HepG2 (cell line): ENCODE results near the gene FIS1. TPM values are rescaled to one million over a fixed set of nuclear protein-coding genes. Genes with fewer than 3 reads are reported as not detected.

Experiments
- CREB1 ChIP-seq, 2 experiments: fragments of 450-650 bp in 1 of 2; IDR thresholded peaks; 2 replicates each; pipeline ENCODE4 v1.6.1; 2016 to 2017; ENCODE audit warnings: control low read depth in 1 of 2, mild to moderate bottlenecking in 1 of 2, missing compliant biosample characterization in 1 of 2, missing genetic modification characterization in 1 of 2
- ELF4 ChIP-seq: sonication (generic); formaldehyde crosslinking; IDR thresholded peaks from 2 replicates; pipeline ENCODE4 v1.5.0; 2020; ENCODE audit warnings: missing genetic modification reagents, mild to moderate bottlenecking, moderate library complexity, borderline replicate concordance
- FIP1L1 ChIP-seq: fragments of 200-400 bp; formaldehyde crosslinking; IDR thresholded peaks from 2 replicates; pipeline ENCODE4 v1.6.1; 2018; ENCODE audit warnings: low read depth, mild to moderate bottlenecking, low read length, moderate library complexity, borderline replicate concordance; ENCODE audit not compliant: insufficient read depth
- MIER3 ChIP-seq: IDR thresholded peaks from 2 replicates; pipeline ENCODE4 v1.6.1; 2016; ENCODE audit warnings: missing compliant biosample characterization, borderline replicate concordance
- MXI1 ChIP-seq: IDR thresholded peaks from 3 replicates; pipeline ENCODE4 v1.6.1; 2012; ENCODE audit warnings: low read depth, low read length, inconsistent platforms, borderline replicate concordance
- PHB2 ChIP-seq: fragments of 450-650 bp; IDR thresholded peaks from 2 replicates; pipeline ENCODE4 v1.6.1; 2018; ENCODE audit not compliant: partially characterized antibody
- PRMT3 ChIP-seq: sonication (generic); formaldehyde crosslinking; IDR thresholded peaks from 2 replicates; pipeline ENCODE4 v1.8.1; 2022; ENCODE audit warnings: low read depth, mild to moderate bottlenecking, moderate library complexity, missing genetic modification reagents, borderline replicate concordance
- RAD21 ChIP-seq: fragments of 450-650 bp; formaldehyde crosslinking; IDR thresholded peaks from 2 replicates; pipeline ENCODE4 v1.5.0; 2020; ENCODE audit warnings: mild to moderate bottlenecking
- SOX5 ChIP-seq: IDR thresholded peaks from 2 replicates; pipeline ENCODE4 v1.6.1; 2016; ENCODE audit warnings: borderline replicate concordance
- SRY ChIP-seq: sonication (generic); formaldehyde crosslinking; IDR thresholded peaks from 2 replicates; pipeline ENCODE4 v1.8.0; 2022; ENCODE audit warnings: mild to moderate bottlenecking, missing genetic modification reagents
- ZFP36L2 ChIP-seq: sonication (generic); formaldehyde crosslinking; IDR thresholded peaks from 2 replicates; pipeline ENCODE4 v1.4.0; 2020; ENCODE audit warnings: missing genetic modification reagents
- ZNF235 ChIP-seq: sonication (generic); formaldehyde crosslinking; IDR thresholded peaks from 2 replicates; pipeline ENCODE4 v1.8.1; 2023; ENCODE audit warnings: mild to moderate bottlenecking, missing genetic modification reagents, borderline replicate concordance
- ZNF260 ChIP-seq: sonication (generic); formaldehyde crosslinking; IDR thresholded peaks from 2 replicates; pipeline ENCODE4 v1.4.0; 2020; ENCODE audit warnings: missing genetic modification reagents, low read depth, mild to moderate bottlenecking, borderline replicate concordance
- ZNF33B ChIP-seq: sonication (generic); formaldehyde crosslinking; IDR thresholded peaks from 2 replicates; pipeline ENCODE4 v1.5.1; 2020; ENCODE audit warnings: mild to moderate bottlenecking, missing genetic modification reagents
- ZNF562 ChIP-seq: sonication (generic); formaldehyde crosslinking; IDR thresholded peaks from 2 replicates; pipeline ENCODE4 v1.8.0; 2022; ENCODE audit warnings: missing genetic modification reagents, borderline replicate concordance
- ZNF589 ChIP-seq: sonication (generic); formaldehyde crosslinking; conservative IDR thresholded peaks from 2 replicates; pipeline ENCODE4 v1.8.0; 2022; ENCODE audit warnings: mild to moderate bottlenecking, moderate library complexity, missing genetic modification reagents
- ZNF605 ChIP-seq: sonication (generic); formaldehyde crosslinking; IDR thresholded peaks from 2 replicates; pipeline ENCODE4 v1.8.0; 2022; ENCODE audit warnings: mild to moderate bottlenecking, missing genetic modification reagents
- ZNF7 ChIP-seq: IDR thresholded peaks from 2 replicates; pipeline ENCODE4 v1.6.1; 2016; ENCODE audit warnings: missing biosample characterization, missing genetic modification reagents
- polyA plus RNA-seq, 8 experiments: library from polyadenylated mRNA; depleted of rRNA in 3 of 8; stranded (reverse) in 7 of 8; unstranded in 1 of 8; fragments of >200 nt; fragmentation: Illumina TruSeq in 4 of 8; extraction: Trizol in 4 of 8; gene quantifications; 2 replicates each; pipeline versions ENCODE4 v1.2.1 to v1.2.3, GENCODE V29; 2011 to 2016; ENCODE audit warnings: low read depth in 4 of 8, missing spikeins in 1 of 8, mixed read lengths in 1 of 8; ENCODE audit not compliant: insufficient read depth in 1 of 8
- total RNA-seq, 5 experiments: library from RNA; depleted of rRNA; stranded (reverse); fragments of >200 nt; fragmentation: Illumina TruSeq; extraction: Trizol; gene quantifications; 2 replicates each; pipeline ENCODE4 v1.2.3, GENCODE V29; 2016; ENCODE audit warnings: low read depth in 1 of 5
- TF ChIP-seq, protein P1 (sequence below): sonication (generic); formaldehyde crosslinking; IDR thresholded peaks from 2 replicates; pipeline ENCODE4 v1.5.0; 2020; ENCODE audit warnings: missing genetic modification reagents
- TF ChIP-seq, protein P2 (sequence below): sonication (generic); formaldehyde crosslinking; IDR thresholded peaks from 2 replicates; pipeline ENCODE4 v1.4.0; 2020; ENCODE audit warnings: mild to moderate bottlenecking, low read depth, missing genetic modification reagents
- TF ChIP-seq, protein P3 (sequence below): sonication (generic); formaldehyde crosslinking; IDR thresholded peaks from 2 replicates; pipeline ENCODE4 v1.5.1; 2020; ENCODE audit warnings: missing genetic modification reagents, mild to moderate bottlenecking, borderline replicate concordance
- TF ChIP-seq, protein P4 (sequence below): sonication (generic); formaldehyde crosslinking; IDR thresholded peaks from 2 replicates; pipeline ENCODE4 v1.8.0; 2022; ENCODE audit warnings: missing genetic modification reagents, low read depth, mild to moderate bottlenecking, borderline replicate concordance
- TF ChIP-seq, protein P5 (sequence below): sonication (generic); formaldehyde crosslinking; IDR thresholded peaks from 2 replicates; pipeline ENCODE4 v1.5.0; 2020; ENCODE audit warnings: missing genetic modification reagents

Gene FIS1
- total and polyA plus RNA-seq, 2 of the 13 experiments (the other 11 are each of a cell fraction or from before 2014, with no cell fraction given), result 97.5 to 101 TPM

DNA sequence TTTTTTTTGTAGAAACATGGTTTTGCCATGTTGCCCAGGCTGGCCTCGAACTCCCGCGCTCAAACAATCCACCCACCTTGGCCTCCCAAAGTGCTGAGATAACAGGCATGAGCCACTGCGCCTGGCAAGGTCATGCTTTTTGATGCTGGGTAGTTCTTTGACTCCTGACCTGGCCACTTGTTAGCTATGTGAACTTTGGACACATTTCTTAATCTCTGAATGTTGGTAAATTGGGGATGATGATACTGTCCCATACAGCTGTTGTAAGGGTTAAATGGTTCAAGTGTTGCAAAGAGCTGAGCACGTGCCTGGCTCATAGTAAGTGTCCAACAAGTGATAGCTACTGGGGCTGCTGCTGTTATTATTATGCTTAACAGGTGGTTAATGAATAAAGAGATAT is 24.6 kb downstream of the FIS1 start (continued):
- TF ChIP-seq, protein P1, sequence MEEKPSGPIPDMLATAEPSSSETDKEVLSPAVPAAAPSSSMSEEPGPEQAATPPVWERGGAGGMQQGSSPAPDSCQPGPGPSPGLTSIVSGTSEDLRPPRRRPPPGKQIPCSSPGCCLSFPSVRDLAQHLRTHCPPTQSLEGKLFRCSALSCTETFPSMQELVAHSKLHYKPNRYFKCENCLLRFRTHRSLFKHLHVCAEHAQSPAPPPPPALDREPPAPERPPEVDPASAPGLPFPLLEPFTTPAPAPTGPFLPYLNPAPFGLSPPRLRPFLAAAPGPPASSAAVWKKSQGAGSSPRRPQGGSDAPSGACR, result no peak
- TF ChIP-seq ZNF33B (CRISPR knock-in tag) (no peak), PHB2 (no peak), ZNF562 (CRISPR knock-in tag) (no peak), PRMT3 (CRISPR knock-in tag) (no peak), ELF4 (CRISPR knock-in tag) (no peak), ZNF7 (CRISPR knock-in tag) (no peak), MXI1 (no peak; the same call in 2 of the 3 replicates), SOX5 (CRISPR knock-in tag) (0 out of 2 replicates have a peak, but pooled peaks have one; percentile 11), MIER3 (peak; percentile 37; the same call in 1 of the 2 replicates), ZNF235 (CRISPR knock-in tag) (no peak), ZFP36L2 (CRISPR knock-in tag) (no peak), ZNF605 (CRISPR knock-in tag) (no peak), CREB1 (IDR thresholded peaks at IDR 0.05) (no peak), CREB1 (CRISPR knock-in tag; IDR thresholded peaks at IDR 0.05) (no peak), ZNF260 (CRISPR knock-in tag) (no peak), FIP1L1 (no peak), RAD21 (no peak), SRY (CRISPR knock-in tag) (no peak), ZNF589 (no peak)
- TF ChIP-seq, protein P2, sequence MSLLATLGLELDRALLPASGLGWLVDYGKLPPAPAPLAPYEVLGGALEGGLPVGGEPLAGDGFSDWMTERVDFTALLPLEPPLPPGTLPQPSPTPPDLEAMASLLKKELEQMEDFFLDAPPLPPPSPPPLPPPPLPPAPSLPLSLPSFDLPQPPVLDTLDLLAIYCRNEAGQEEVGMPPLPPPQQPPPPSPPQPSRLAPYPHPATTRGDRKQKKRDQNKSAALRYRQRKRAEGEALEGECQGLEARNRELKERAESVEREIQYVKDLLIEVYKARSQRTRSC (CRISPR knock-in tag), result no peak
- TF ChIP-seq, protein P3, sequence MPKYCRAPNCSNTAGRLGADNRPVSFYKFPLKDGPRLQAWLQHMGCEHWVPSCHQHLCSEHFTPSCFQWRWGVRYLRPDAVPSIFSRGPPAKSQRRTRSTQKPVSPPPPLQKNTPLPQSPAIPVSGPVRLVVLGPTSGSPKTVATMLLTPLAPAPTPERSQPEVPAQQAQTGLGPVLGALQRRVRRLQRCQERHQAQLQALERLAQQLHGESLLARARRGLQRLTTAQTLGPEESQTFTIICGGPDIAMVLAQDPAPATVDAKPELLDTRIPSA (CRISPR knock-in tag), result no peak
- TF ChIP-seq, protein P4, sequence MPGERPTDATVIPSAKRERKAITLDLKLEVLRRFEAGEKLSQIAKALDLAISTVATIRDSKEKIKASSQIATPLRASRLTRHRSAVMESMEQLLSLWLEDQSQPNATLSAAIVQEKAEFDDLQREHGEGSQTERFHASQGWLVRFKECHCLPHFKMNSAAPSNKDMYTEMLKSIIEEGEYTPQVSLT (CRISPR knock-in tag), result no peak
- TF ChIP-seq, protein P5, sequence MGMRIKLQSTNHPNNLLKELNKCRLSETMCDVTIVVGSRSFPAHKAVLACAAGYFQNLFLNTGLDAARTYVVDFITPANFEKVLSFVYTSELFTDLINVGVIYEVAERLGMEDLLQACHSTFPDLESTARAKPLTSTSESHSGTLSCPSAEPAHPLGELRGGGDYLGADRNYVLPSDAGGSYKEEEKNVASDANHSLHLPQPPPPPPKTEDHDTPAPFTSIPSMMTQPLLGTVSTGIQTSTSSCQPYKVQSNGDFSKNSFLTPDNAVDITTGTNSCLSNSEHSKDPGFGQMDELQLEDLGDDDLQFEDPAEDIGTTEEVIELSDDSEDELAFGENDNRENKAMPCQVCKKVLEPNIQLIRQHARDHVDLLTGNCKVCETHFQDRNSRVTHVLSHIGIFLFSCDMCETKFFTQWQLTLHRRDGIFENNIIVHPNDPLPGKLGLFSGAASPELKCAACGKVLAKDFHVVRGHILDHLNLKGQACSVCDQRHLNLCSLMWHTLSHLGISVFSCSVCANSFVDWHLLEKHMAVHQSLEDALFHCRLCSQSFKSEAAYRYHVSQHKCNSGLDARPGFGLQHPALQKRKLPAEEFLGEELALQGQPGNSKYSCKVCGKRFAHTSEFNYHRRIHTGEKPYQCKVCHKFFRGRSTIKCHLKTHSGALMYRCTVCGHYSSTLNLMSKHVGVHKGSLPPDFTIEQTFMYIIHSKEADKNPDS (CRISPR knock-in tag), result no peak
